HG03103 (cell line): ENCODE data around the gene ZNF766.
"Not testable (repeated sequence)": the region's sequence is repeated elsewhere in the genome, so short reads cannot be mapped to it uniquely, and the experiment has no call there.

Experiments used
- ATAC-seq: cut with Tn5 transposase; IDR thresholded peaks from one replicate; pipeline ENCODE4 v1.9.1; 2021; ENCODE audit warnings: low read depth; ENCODE audit not compliant: unreplicated experiment

ZNF766 gene

GRCh38 chr19:52269338-52270261 lies at the start of gene ZNF766:
TSS of gene ZNF766 (plus strand) at chr19:52269587. CDS start at chr19:52269614, 27 bp downstream.
- peak; percentile 72 for ATAC-seq

GRCh38 chr19:52219611-52220010 lies 49.8 kb upstream of the ZNF766 start:
- ATAC-seq = no peak

- ATAC-seq = no peak
These were observed 48.4 kb upstream of the ZNF766 start for GRCh38 chr19:52221031-52221430.

- ATAC-seq = no peak
These were observed 47.5 kb upstream of the ZNF766 start for GRCh38 chr19:52221831-52222375.

GRCh38 chr19:52224211-52224610 lies 45.2 kb upstream of the ZNF766 start:
- ATAC-seq = no peak

GRCh38 chr19:52226652-52227051 lies 42.7 kb upstream of the ZNF766 start:
- ATAC-seq = no peak

GRCh38 chr19:52227196-52227940 lies 42.0 kb upstream of the ZNF766 start:
- ATAC-seq = no peak

- ATAC-seq = no peak
These were observed 41.4 kb upstream of the ZNF766 start for GRCh38 chr19:52227980-52228379.

- no peak for ATAC-seq
These were observed 39.9 kb upstream of the ZNF766 start for GRCh38 chr19:52229524-52229923.

GRCh38 chr19:52230685-52231084 lies 38.7 kb upstream of the ZNF766 start:
- no peak for ATAC-seq

- ATAC-seq = no peak
These were observed 38.1 kb upstream of the ZNF766 start for GRCh38 chr19:52231154-52231910.

- no peak for ATAC-seq
These were observed 35.0 kb upstream of the ZNF766 start for GRCh38 chr19:52234406-52234805.

- no peak for ATAC-seq
These were observed 32.2 kb upstream of the ZNF766 start for GRCh38 chr19:52237197-52237596.

- ATAC-seq = no peak
These were observed 31.5 kb upstream of the ZNF766 start for GRCh38 chr19:52237771-52238400.

- ATAC-seq = no peak
These were observed 25.4 kb upstream of the ZNF766 start for GRCh38 chr19:52244021-52244420.

GRCh38 chr19:52248241-52248640 lies 21.1 kb upstream of the ZNF766 start:
- ATAC-seq = no peak

GRCh38 chr19:52258426-52258825 lies 11.0 kb upstream of the ZNF766 start:
- ATAC-seq = no peak

GRCh38 chr19:52265556-52265955 lies 3.8 kb upstream of the ZNF766 start:
- ATAC-seq = not testable (repeated sequence)

GRCh38 chr19:52270266-52270885 lies 989 bp downstream of the ZNF766 start:
- no peak for ATAC-seq

- no peak for ATAC-seq
These were observed 3.9 kb downstream of the ZNF766 start for GRCh38 chr19:52273301-52273700.
